Measurements from ENCODE around the gene RNF166. TPM values are rescaled to one million over a fixed set of nuclear protein-coding genes. Genes with fewer than 3 reads are reported as not detected.
A peak's percentile ranks its signal among the peaks of the same experiment; 100 is the strongest.

The RNF166 gene
- total and polyA plus RNA-seq, 2 of the 13 experiments (the other 11 are each of a cell fraction or from before 2014, with no cell fraction given): 21.4 to 23.0 TPM

- TF ChIP-seq, protein P1, sequence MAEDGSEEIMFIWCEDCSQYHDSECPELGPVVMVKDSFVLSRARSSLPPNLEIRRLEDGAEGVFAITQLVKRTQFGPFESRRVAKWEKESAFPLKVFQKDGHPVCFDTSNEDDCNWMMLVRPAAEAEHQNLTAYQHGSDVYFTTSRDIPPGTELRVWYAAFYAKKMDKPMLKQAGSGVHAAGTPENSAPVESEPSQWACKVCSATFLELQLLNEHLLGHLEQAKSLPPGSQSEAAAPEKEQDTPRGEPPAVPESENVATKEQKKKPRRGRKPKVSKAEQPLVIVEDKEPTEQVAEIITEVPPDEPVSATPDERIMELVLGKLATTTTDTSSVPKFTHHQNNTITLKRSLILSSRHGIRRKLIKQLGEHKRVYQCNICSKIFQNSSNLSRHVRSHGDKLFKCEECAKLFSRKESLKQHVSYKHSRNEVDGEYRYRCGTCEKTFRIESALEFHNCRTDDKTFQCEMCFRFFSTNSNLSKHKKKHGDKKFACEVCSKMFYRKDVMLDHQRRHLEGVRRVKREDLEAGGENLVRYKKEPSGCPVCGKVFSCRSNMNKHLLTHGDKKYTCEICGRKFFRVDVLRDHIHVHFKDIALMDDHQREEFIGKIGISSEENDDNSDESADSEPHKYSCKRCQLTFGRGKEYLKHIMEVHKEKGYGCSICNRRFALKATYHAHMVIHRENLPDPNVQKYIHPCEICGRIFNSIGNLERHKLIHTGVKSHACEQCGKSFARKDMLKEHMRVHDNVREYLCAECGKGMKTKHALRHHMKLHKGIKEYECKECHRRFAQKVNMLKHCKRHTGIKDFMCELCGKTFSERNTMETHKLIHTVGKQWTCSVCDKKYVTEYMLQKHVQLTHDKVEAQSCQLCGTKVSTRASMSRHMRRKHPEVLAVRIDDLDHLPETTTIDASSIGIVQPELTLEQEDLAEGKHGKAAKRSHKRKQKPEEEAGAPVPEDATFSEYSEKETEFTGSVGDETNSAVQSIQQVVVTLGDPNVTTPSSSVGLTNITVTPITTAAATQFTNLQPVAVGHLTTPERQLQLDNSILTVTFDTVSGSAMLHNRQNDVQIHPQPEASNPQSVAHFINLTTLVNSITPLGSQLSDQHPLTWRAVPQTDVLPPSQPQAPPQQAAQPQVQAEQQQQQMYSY (CRISPR knock-in tag; IDR thresholded peaks at IDR 0.05): no peak
- TF ChIP-seq ZNF350 (CRISPR knock-in tag; IDR thresholded peaks at IDR 0.05; ENCODE audit: borderline replicate concordance, low read depth): no peak; the same call in 1 of the 2 replicates
- no peak for TF ChIP-seq U2AF2 (IDR thresholded peaks at IDR 0.05; ENCODE audit: low read depth, low read length)
- TF ChIP-seq TEAD3 (CRISPR knock-in tag; optimal IDR thresholded peaks at IDR 0.05; ENCODE audit: borderline replicate concordance): no peak
- no peak for TF ChIP-seq ZBTB49 (CRISPR knock-in tag; IDR thresholded peaks at IDR 0.05; ENCODE audit: borderline replicate concordance)
- TF ChIP-seq ZNF562 (CRISPR knock-in tag; IDR thresholded peaks at IDR 0.05; ENCODE audit: borderline replicate concordance): no peak
- peak; percentile 61 for TF ChIP-seq ZNF280D (CRISPR knock-in tag; IDR thresholded peaks at IDR 0.05)
- TF ChIP-seq, protein P2, sequence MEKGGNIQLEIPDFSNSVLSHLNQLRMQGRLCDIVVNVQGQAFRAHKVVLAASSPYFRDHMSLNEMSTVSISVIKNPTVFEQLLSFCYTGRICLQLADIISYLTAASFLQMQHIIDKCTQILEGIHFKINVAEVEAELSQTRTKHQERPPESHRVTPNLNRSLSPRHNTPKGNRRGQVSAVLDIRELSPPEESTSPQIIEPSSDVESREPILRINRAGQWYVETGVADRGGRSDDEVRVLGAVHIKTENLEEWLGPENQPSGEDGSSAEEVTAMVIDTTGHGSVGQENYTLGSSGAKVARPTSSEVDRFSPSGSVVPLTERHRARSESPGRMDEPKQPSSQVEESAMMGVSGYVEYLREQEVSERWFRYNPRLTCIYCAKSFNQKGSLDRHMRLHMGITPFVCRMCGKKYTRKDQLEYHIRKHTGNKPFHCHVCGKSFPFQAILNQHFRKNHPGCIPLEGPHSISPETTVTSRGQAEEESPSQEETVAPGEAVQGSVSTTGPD (CRISPR knock-in tag; IDR thresholded peaks at IDR 0.05): no peak
- TF ChIP-seq SP1 (IDR thresholded peaks at IDR 0.05): no peak
- peak; percentile 80 for TF ChIP-seq SP1 (CRISPR knock-in tag; IDR thresholded peaks at IDR 0.05)
- TF ChIP-seq PHF5A (CRISPR knock-in tag; IDR thresholded peaks at IDR 0.05; ENCODE audit: low read depth, unreplicated experiment): no peak
- no peak for TF ChIP-seq NFATC3 (CRISPR knock-in tag; IDR thresholded peaks at IDR 0.05)
- peak; percentile 65; the same call in 1 of the 2 replicates for TF ChIP-seq MYPOP (CRISPR knock-in tag; IDR thresholded peaks at IDR 0.05)
- TF ChIP-seq, protein P3, sequence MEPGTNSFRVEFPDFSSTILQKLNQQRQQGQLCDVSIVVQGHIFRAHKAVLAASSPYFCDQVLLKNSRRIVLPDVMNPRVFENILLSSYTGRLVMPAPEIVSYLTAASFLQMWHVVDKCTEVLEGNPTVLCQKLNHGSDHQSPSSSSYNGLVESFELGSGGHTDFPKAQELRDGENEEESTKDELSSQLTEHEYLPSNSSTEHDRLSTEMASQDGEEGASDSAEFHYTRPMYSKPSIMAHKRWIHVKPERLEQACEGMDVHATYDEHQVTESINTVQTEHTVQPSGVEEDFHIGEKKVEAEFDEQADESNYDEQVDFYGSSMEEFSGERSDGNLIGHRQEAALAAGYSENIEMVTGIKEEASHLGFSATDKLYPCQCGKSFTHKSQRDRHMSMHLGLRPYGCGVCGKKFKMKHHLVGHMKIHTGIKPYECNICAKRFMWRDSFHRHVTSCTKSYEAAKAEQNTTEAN (CRISPR knock-in tag; conservative IDR thresholded peaks at IDR 0.05): peak; percentile 70
- no peak for TF ChIP-seq MATR3 (CRISPR knock-in tag; IDR thresholded peaks at IDR 0.05)
- no peak for TF ChIP-seq SIX4 (CRISPR knock-in tag; IDR thresholded peaks at IDR 0.05)
- peak; percentile 43; the same call in 1 of the 2 replicates for TF ChIP-seq PITX1 (CRISPR knock-in tag; IDR thresholded peaks at IDR 0.05)
Measured at GRCh38 chr16:88650749-88651275, 55.4 kb downstream of the RNF166 start, which contains the start of gene CYBA (continued).
